NCI-H510A (cell line): ENCODE data around the gene BIVM.

Source experiments
- DNase-seq: peaks from one replicate; lab custom pipeline; 2025; lab: John Stamatoyannopoulos, UW

BIVM gene

GRCh38 chr13:102845289-102845629 lies 46.3 kb downstream of the BIVM start:
- no peak for DNase-seq

- peak; percentile 79 for DNase-seq
These were observed 46.8 kb downstream of the BIVM start, which contains the start of gene ERCC5 for GRCh38 chr13:102845630-102846260. TSS of gene ERCC5 (plus strand) at chr13:102846032. CDS start at chr13:102846267, 235 bp downstream.

- DNase-seq, result no peak
These were observed 47.5 kb downstream of the BIVM start for GRCh38 chr13:102846261-102847015.

- DNase-seq, result no peak
These were observed 48.6 kb downstream of the BIVM start for GRCh38 chr13:102847272-102848234.

GRCh38 chr13:102848956-102849355 lies 50.0 kb downstream of the BIVM start:
- DNase-seq, result no peak

GRCh38 chr13:102852556-102852955 lies 53.6 kb downstream of the BIVM start:
- no peak for DNase-seq

- DNase-seq, result no peak
These were observed 55.8 kb downstream of the BIVM start for GRCh38 chr13:102854675-102855074.

- no peak for DNase-seq
These were observed 57.6 kb downstream of the BIVM start for GRCh38 chr13:102856557-102856956.

GRCh38 chr13:102862624-102863210 lies 63.8 kb downstream of the BIVM start:
- DNase-seq, result no peak

- DNase-seq, result no peak
These were observed 64.7 kb downstream of the BIVM start for GRCh38 chr13:102863590-102863989.

- DNase-seq, result no peak
These were observed 69.5 kb downstream of the BIVM start for GRCh38 chr13:102868366-102868936.

- DNase-seq, result no peak
These were observed 71.2 kb downstream of the BIVM start for GRCh38 chr13:102869948-102870676.

- DNase-seq, result no peak
These were observed 71.9 kb downstream of the BIVM start for GRCh38 chr13:102870677-102871415.

- no peak for DNase-seq
These were observed 73.2 kb downstream of the BIVM start for GRCh38 chr13:102872131-102872530.

GRCh38 chr13:102872531-102872930 lies 73.6 kb downstream of the BIVM start:
- no peak for DNase-seq

GRCh38 chr13:102873653-102874052 lies 74.7 kb downstream of the BIVM start:
- no peak for DNase-seq

GRCh38 chr13:102875256-102875655 lies 76.3 kb downstream of the BIVM start:
- no peak for DNase-seq

GRCh38 chr13:102877303-102877702 lies 78.4 kb downstream of the BIVM start:
- no peak for DNase-seq

- no peak for DNase-seq
These were observed 79.6 kb downstream of the BIVM start for GRCh38 chr13:102878481-102878880.

- DNase-seq, result no peak
These were observed 81.0 kb downstream of the BIVM start for GRCh38 chr13:102879793-102880499.
